Measurements from ENCODE around the gene GARNL3.
A peak's percentile ranks its signal among the peaks of the same experiment; 100 is the strongest.

GARNL3 gene

GRCh38 chr9:127404631-127405030, 140.1 kb downstream of the GARNL3 start:
- H3K4me3 ChIP-seq (ENCODE audit: low read length) = no peak overlapping the region
- TF ChIP-seq ZNF274 (IDR thresholded peaks at IDR 0.05; ENCODE audit: low read depth, low read length) = no peak

- H3K4me3 ChIP-seq (ENCODE audit: low read length) = no peak overlapping the region
- TF ChIP-seq ZNF274 (IDR thresholded peaks at IDR 0.05; ENCODE audit: low read depth, low read length) = no peak
Observed at GRCh38 chr9:127405344-127406125, 141.0 kb downstream of the GARNL3 start.

GRCh38 chr9:127406799-127407491, 142.4 kb downstream of the GARNL3 start:
- H3K4me3 ChIP-seq (ENCODE audit: low read length) = no peak overlapping the region
- TF ChIP-seq ZNF274 (IDR thresholded peaks at IDR 0.05; ENCODE audit: low read depth, low read length) = no peak

GRCh38 chr9:127407492-127407843, 142.9 kb downstream of the GARNL3 start:
- TF ChIP-seq ZNF274 (IDR thresholded peaks at IDR 0.05; ENCODE audit: low read depth, low read length) = no peak
- H3K4me3 ChIP-seq (ENCODE audit: low read length) = no peak overlapping the region

GRCh38 chr9:127411122-127411521, 146.5 kb downstream of the GARNL3 start:
- TF ChIP-seq ZNF274 (IDR thresholded peaks at IDR 0.05; ENCODE audit: low read depth, low read length) = no peak
- no peak overlapping the region for H3K4me3 ChIP-seq (ENCODE audit: low read length)

GRCh38 chr9:127415141-127415540, 150.6 kb downstream of the GARNL3 start:
- TF ChIP-seq ZNF274 (IDR thresholded peaks at IDR 0.05; ENCODE audit: low read depth, low read length) = no peak

GRCh38 chr9:127415657-127416056, 151.1 kb downstream of the GARNL3 start:
- no peak for TF ChIP-seq ZNF274 (IDR thresholded peaks at IDR 0.05; ENCODE audit: low read depth, low read length)
- no peak overlapping the region for H3K4me3 ChIP-seq (ENCODE audit: low read length)

More at GRCh38 chr9:127415141-127415540, 150.6 kb downstream of the GARNL3 start:
- no peak overlapping the region for H3K4me3 ChIP-seq (ENCODE audit: low read length)

- no peak overlapping the region for H3K4me3 ChIP-seq (ENCODE audit: low read length)
- no peak for TF ChIP-seq ZNF274 (IDR thresholded peaks at IDR 0.05; ENCODE audit: low read depth, low read length)
Observed at GRCh38 chr9:127417131-127418036, 152.8 kb downstream of the GARNL3 start.

GRCh38 chr9:127418037-127418471, 153.5 kb downstream of the GARNL3 start:
- no peak for TF ChIP-seq ZNF274 (IDR thresholded peaks at IDR 0.05; ENCODE audit: low read depth, low read length)
- no peak overlapping the region for H3K4me3 ChIP-seq (ENCODE audit: low read length)

GRCh38 chr9:127419348-127419747, 154.8 kb downstream of the GARNL3 start:
- H3K4me3 ChIP-seq (ENCODE audit: low read length) = no peak overlapping the region
- TF ChIP-seq ZNF274 (IDR thresholded peaks at IDR 0.05; ENCODE audit: low read depth, low read length) = no peak

GRCh38 chr9:127421057-127421456, 156.5 kb downstream of the GARNL3 start:
- no peak for TF ChIP-seq ZNF274 (IDR thresholded peaks at IDR 0.05; ENCODE audit: low read depth, low read length)
- H3K4me3 ChIP-seq (ENCODE audit: low read length) = no peak overlapping the region

- TF ChIP-seq ZNF274 (IDR thresholded peaks at IDR 0.05; ENCODE audit: low read depth, low read length) = no peak
- H3K4me3 ChIP-seq (ENCODE audit: low read length) = no peak overlapping the region
Observed at GRCh38 chr9:127422133-127422782, 157.7 kb downstream of the GARNL3 start.

- H3K4me3 ChIP-seq (ENCODE audit: low read length) = peak overlapping the region; percentile 75
Observed at GRCh38 chr9:127422787-127423186, 158.2 kb downstream of the GARNL3 start.

GRCh38 chr9:127423476-127423933, 158.9 kb downstream of the GARNL3 start:
- TF ChIP-seq ZNF274 (IDR thresholded peaks at IDR 0.05; ENCODE audit: low read depth, low read length) = no peak
- peak overlapping the region; percentile 75 for H3K4me3 ChIP-seq (ENCODE audit: low read length)

More at GRCh38 chr9:127422787-127423186, 158.2 kb downstream of the GARNL3 start:
- TF ChIP-seq ZNF274 (IDR thresholded peaks at IDR 0.05; ENCODE audit: low read depth, low read length) = no peak

Data from GM08714 (cell line).